ENCODE results near the gene EDRF1. TPM values are rescaled to one million over a fixed set of nuclear protein-coding genes. Genes with fewer than 3 reads are reported as not detected.

The EDRF1 gene
- total and polyA plus RNA-seq, 9 donors, result 17.0 to 29.0 (median 23.5) TPM

DNA sequence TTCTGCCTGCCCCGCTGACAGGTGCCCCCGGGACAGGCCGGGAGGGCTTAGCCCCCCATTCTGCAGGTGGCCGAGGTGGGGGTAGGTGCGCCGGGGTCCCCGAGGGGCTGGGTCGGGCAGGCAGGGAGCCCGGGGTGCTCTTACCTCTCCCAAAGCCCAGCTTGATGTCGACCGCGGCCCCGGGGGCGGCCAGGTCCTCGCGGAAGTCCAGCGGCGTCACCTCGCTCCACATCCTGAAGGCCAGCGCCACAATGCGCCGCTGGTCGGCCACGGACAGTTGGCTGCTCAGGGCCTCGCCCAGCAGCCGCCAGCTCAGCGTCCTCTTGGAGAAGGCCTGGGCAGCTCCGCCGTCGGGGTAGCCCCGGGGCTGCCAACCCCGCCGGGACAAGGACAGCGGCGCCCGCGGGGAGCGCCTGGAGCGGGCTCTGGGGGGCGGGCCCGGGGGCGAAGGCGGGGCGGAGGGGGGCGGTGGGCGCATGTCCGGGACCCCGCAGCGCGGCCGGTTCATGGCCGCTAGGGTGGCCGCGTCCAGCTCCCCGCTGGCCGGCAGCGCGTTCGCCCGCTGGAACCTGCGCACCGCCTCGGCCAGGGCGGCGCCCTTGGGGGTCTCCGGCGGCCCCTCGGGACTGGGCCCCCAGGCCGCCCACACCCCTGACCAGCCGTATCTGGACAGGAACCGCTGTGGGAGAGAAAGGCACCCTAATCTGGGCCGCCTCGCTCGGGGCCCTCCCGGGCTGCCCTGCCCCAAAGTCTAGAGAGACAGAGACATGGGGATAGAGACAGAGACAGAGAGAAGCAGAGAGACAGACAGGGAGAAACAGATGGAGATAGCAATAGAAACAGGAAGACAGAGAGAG lies 54.4 kb downstream of the EDRF1 start:
- intact Hi-C loops (cut with DNase I), result no loop called here
- TF ChIP-seq POLR2A (IDR thresholded peaks at IDR 0.05) (no peak), CTCF (IDR thresholded peaks at IDR 0.05) (no peak), EP300 (IDR thresholded peaks at IDR 0.05) (no peak)
- WGBS, 3 donors, result 60 to 65% (median 61%) methylated on average over 21 to 75 of the region's 75 CpGs
- H3K27ac ChIP-seq, result peak overlapping the region in 1 of 2 donors; percentile 41
- peak in 2 of 5 donors; percentile 20 to 58 for DNase-seq
- H3K36me3 ChIP-seq, result no peaks in the 10 kb centered on the region
- H3K27me3 ChIP-seq, result no peaks in the 10 kb centered on the region
- H3K9me3 ChIP-seq, result no peaks in the 10 kb centered on the region
- H3K4me3 ChIP-seq, result no peak overlapping the region
- H3K4me1 ChIP-seq (ENCODE audit: insufficient read depth), result no peaks in the 10 kb centered on the region

DNA sequence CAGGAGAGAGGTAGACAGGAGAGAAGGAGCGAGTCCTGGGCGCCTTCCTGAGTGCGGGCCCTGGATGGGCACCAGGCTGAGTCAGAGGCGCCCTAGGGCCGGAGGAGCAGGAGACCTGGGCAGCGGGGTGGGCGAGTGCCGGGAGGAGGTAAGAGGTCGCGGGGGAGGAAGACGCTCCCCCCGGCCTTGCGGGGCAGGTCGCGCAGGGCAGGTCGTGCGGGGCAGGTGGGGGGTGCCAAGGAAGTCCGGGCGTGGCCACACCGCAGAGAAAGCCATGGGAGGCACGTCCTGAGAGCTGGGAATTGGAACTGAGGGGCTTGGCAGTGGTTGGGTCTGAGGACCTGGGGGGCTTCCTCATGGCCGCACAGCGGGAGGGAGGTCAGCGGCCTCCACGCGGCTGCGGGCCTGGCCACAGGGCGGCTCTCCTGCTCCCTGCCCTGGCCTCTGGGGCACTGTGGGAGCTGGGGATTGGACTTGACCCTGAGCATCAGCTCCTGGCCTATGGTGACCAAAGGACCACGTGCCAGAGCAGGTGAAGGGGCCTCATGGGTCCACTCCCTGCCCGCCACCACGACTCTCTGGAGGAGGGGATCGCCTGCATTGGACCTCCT lies 55.2 kb downstream of the EDRF1 start:
- Histone ChIP-seq H3K27ac (no peak overlapping the region), H3K9me3 (no peaks in the 10 kb centered on the region), H3K4me3 (no peak overlapping the region), H3K27me3 (no peaks in the 10 kb centered on the region), H3K4me1 (ENCODE audit: insufficient read depth) (no peaks in the 10 kb centered on the region), H3K36me3 (no peaks in the 10 kb centered on the region)
- DNase-seq, result no peak
- no peak for TF ChIP-seq CTCF (IDR thresholded peaks at IDR 0.05)
- no peak for TF ChIP-seq EP300 (IDR thresholded peaks at IDR 0.05)
- TF ChIP-seq POLR2A (IDR thresholded peaks at IDR 0.05), result no peak
- WGBS, 3 donors, result 87 to 91% (median 88%) methylated on average over 31 to 32 of the region's 32 CpGs
- intact Hi-C loops (cut with DNase I), result no loop called here

DNA sequence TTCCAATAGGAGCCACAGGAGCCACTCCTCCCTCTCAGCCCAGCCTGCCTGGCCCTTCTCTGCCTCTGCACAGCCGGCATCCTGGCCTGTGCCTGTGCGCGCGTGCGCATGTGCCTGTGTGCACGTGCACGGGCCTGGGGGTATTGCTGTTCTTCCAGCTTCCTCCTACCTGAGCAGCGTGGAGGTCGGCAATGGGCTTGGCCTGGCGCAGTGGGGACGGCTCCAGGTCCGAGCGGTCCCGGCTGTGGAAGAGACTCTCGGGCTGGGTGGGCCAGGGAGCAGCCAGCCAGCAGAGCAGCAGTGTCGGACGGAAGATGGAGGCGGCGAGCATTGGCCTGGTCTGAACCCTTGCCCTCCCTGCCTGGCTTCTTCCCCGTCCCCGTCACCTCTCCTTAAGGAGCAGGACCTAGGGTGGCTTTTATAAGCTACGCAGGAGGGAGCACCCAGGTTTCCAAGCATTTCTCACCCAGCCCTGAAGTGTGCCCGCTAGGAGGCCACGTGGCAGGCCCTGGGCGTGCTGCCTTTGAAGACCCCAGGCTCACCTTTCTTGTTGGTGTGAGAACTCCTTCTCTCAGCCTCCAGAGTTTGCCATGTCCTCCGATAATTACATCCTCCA lies 56.1 kb downstream of the EDRF1 start, which contains the start of gene MMP21:
MMP21 (minus strand) TSS at position 331 of the 616 bp plus-strand sequence; CDS start at position 331, 0 bp downstream.
- no peaks in the 10 kb centered on the region for H3K36me3 ChIP-seq
- no peak for TF ChIP-seq CTCF (IDR thresholded peaks at IDR 0.05)
- TF ChIP-seq POLR2A (IDR thresholded peaks at IDR 0.05), result no peak
- TF ChIP-seq EP300 (IDR thresholded peaks at IDR 0.05), result no peak
- no peaks in the 10 kb centered on the region for H3K4me1 ChIP-seq (ENCODE audit: insufficient read depth)
- DNase-seq, result no peak
- H3K4me3 ChIP-seq, result no peak within 1 kb of the TSS
- no peak within 1 kb of the TSS for H3K27ac ChIP-seq
- no peaks in the 10 kb centered on the region for H3K27me3 ChIP-seq
- 93 to 94% (median 94%) methylated on average over 26 of the region's 26 CpGs for WGBS, 3 donors
- intact Hi-C loops (cut with DNase I), result no loop called here
- no peaks in the 10 kb centered on the region for H3K9me3 ChIP-seq

DNA sequence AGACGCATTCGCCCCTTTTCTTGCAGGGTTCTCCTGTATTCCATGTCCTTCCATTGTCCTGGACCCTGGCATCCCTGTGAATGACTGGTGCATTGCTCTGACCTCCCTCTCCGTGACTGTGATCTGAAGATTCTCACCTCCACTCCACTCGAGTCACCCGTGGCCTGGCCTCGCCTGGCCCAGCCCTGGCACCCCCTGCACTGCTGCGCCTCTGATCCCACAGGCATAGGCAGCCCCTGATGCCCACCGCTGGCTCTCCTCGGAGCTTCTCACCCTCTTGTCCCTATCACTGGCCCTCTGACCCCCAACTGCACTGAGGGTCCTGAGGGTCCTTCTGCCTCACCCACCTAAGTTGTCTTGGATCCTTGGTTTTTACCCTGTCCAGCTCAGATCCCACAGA lies 58.3 kb downstream of the EDRF1 start:
- no peaks in the 10 kb centered on the region for H3K36me3 ChIP-seq
- TF ChIP-seq EP300 (IDR thresholded peaks at IDR 0.05), result no peak
- TF ChIP-seq POLR2A (IDR thresholded peaks at IDR 0.05), result no peak
- TF ChIP-seq CTCF (IDR thresholded peaks at IDR 0.05), result no peak
- no peak overlapping the region for H3K4me3 ChIP-seq
- H3K4me1 ChIP-seq (ENCODE audit: insufficient read depth), result no peaks in the 10 kb centered on the region
- no peak for DNase-seq
- WGBS, 3 donors, result 90 to 91% (median 91%) methylated on average over 9 of the region's 9 CpGs
- H3K27ac ChIP-seq, result no peak overlapping the region
- no peaks in the 10 kb centered on the region for H3K9me3 ChIP-seq
- no peaks in the 10 kb centered on the region for H3K27me3 ChIP-seq
- intact Hi-C loops (cut with DNase I), result no loop called here
